Measurements from ENCODE around the gene ZSCAN20.

Gene ZSCAN20

DNA sequence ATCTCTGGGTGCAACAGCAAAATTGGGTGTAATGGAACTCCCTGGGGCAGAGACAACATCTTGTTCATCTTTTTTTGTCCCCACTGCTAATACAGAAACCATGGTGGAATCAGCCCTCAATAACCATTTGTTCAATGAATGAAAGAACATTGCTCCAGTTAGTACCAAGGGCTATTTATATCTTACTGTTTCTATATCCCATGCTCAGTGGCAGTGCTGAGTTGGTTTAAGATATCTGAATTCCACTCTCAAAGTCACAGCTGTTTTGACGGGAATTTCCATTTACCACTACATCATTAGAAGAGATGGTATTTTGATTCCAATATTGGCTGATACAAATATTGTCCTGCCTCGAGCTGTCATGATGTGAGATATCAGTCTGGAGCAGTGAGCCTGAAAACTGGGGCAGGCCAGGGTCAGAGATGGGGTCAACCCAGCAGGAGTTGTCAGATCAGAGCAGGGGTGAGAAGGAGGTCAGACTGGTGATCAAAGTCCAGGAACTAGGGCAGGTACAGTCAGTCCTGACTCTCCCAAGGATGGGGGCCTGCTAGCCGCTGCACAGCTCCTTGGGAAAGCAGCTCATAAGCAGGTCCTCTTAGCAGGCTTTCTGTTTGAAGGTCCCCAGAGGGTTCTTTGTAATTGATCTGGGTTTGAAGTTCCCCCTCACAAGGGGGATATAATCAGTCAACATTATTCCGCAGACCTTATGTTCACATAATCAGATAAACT is 35.7 kb upstream of the ZSCAN20 start:
- Histone ChIP-seq H3K9me2 (replicated peaks; ENCODE audit: low read depth, low read length) (no peaks in the 10 kb centered on the region), H3K27me3 (ENCODE audit: insufficient read depth, low read length, poor library complexity, severe bottlenecking) (no peaks in the 10 kb centered on the region), H3K9me3 (ENCODE audit: insufficient read depth, low read depth, low read length) (no peaks in the 10 kb centered on the region), H3F3A (ENCODE audit: low read depth) (no peaks in the 10 kb centered on the region), H4K20me1 (ENCODE audit: insufficient read depth, low read length, poor library complexity, severe bottlenecking) (no peaks in the 10 kb centered on the region), H3K36me3 (ENCODE audit: insufficient read depth, low read length) (no peaks in the 10 kb centered on the region), H3K79me2 (ENCODE audit: insufficient read depth, low read length) (no peaks in the 10 kb centered on the region), H2AFZ (ENCODE audit: low read length) (no peak overlapping the region), H3K4me2 (ENCODE audit: low read depth, low read length, poor library complexity, severe bottlenecking) (no peak overlapping the region), H3K9ac (ENCODE audit: low read depth, low read length, poor library complexity, severe bottlenecking) (no peak overlapping the region), H3K4me3 (ENCODE audit: low read length, poor library complexity, severe bottlenecking) (no peak overlapping the region), H3K4me1 (ENCODE audit: insufficient read depth, low read length, poor library complexity, severe bottlenecking) (no peaks in the 10 kb centered on the region)
- TF ChIP-seq, protein P1, sequence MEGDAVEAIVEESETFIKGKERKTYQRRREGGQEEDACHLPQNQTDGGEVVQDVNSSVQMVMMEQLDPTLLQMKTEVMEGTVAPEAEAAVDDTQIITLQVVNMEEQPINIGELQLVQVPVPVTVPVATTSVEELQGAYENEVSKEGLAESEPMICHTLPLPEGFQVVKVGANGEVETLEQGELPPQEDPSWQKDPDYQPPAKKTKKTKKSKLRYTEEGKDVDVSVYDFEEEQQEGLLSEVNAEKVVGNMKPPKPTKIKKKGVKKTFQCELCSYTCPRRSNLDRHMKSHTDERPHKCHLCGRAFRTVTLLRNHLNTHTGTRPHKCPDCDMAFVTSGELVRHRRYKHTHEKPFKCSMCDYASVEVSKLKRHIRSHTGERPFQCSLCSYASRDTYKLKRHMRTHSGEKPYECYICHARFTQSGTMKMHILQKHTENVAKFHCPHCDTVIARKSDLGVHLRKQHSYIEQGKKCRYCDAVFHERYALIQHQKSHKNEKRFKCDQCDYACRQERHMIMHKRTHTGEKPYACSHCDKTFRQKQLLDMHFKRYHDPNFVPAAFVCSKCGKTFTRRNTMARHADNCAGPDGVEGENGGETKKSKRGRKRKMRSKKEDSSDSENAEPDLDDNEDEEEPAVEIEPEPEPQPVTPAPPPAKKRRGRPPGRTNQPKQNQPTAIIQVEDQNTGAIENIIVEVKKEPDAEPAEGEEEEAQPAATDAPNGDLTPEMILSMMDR (conservative IDR thresholded peaks at IDR 0.05; ENCODE audit: low read length), result no peak
- TF ChIP-seq EZH2phosphoT487 (IDR thresholded peaks at IDR 0.05; ENCODE audit: borderline replicate concordance), result no peak

DNA sequence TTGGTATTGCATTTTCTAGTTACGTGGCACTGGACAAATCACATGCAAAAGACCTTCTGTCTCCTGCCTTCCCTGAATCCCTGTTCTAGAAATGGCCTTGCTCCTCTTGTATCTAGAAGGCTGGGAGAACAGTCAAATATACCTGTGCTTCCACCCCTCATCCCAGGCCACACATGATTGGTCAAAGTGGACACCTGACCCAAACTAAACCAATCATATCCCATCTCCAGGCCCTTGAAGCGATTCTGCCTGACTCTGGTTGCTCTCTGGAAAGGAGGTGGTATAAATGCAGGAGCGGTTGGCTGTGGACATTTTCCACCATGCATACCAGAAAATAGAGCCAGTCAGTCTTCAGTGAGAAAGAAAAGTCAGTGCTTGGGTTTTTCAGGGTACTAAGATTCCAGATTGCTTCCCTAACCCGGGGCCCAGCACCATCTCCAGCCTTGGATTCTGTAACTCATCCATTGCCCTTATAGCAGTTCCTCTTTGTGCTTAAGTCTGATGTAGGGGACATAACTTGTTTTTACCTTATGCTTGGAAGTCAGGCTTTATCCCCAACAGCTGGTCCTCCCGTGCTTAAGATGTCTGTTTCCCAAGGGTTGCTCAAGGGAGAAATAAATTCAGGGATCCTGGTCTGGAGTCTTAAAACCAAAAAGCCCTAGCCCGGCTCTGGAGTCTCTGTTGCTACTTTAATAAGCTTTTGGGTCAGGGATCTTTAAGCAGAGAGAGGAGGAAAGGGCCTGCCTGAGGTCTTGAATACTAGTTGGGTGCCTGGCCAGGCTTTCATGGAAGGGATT is 33.9 kb upstream of the ZSCAN20 start:
- Histone ChIP-seq H3K36me3 (ENCODE audit: insufficient read depth, low read length) (no peaks in the 10 kb centered on the region), H4K20me1 (ENCODE audit: insufficient read depth, low read length, poor library complexity, severe bottlenecking) (no peaks in the 10 kb centered on the region), H3K9me2 (replicated peaks; ENCODE audit: low read depth, low read length) (no peaks in the 10 kb centered on the region), H3K4me3 (ENCODE audit: low read length, poor library complexity, severe bottlenecking) (no peak overlapping the region), H2AFZ (ENCODE audit: low read length) (no peak overlapping the region), H3K9me3 (ENCODE audit: insufficient read depth, low read depth, low read length) (no peaks in the 10 kb centered on the region), H3K27me3 (ENCODE audit: insufficient read depth, low read length, poor library complexity, severe bottlenecking) (no peaks in the 10 kb centered on the region), H3K4me1 (ENCODE audit: insufficient read depth, low read length, poor library complexity, severe bottlenecking) (no peaks in the 10 kb centered on the region), H3K4me2 (ENCODE audit: low read depth, low read length, poor library complexity, severe bottlenecking) (no peak overlapping the region), H3K79me2 (ENCODE audit: insufficient read depth, low read length) (no peaks in the 10 kb centered on the region), H3K9ac (ENCODE audit: low read depth, low read length, poor library complexity, severe bottlenecking) (no peak overlapping the region), H3F3A (ENCODE audit: low read depth) (no peaks in the 10 kb centered on the region)
- TF ChIP-seq, protein P1 (conservative IDR thresholded peaks at IDR 0.05; ENCODE audit: low read length), result no peak
- TF ChIP-seq EZH2phosphoT487 (IDR thresholded peaks at IDR 0.05; ENCODE audit: borderline replicate concordance), result no peak

DNA sequence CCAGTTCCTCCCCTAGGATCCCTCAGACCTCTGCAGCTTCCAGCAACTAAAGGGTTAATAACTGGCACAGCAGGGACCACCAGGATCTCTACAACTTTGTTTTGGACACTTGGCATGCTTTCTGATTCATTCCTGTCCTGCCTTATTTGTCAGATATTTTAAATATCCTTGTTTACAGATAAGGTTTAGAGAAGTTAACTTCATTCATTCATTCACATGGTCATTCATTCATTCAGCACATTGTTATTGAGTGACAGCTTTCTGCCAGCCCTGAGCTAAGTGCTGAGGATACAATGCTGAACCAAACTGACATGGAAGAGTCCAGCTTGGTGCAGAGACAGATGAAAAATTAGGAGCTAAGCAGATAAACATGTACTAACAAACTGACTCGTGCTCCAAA is 32.8 kb upstream of the ZSCAN20 start:
- H4K20me1 ChIP-seq (ENCODE audit: insufficient read depth, low read length, poor library complexity, severe bottlenecking), result no peaks in the 10 kb centered on the region
- no peaks in the 10 kb centered on the region for H3K79me2 ChIP-seq (ENCODE audit: insufficient read depth, low read length)
- H3F3A ChIP-seq (ENCODE audit: low read depth), result no peaks in the 10 kb centered on the region
- H3K9me3 ChIP-seq (ENCODE audit: insufficient read depth, low read depth, low read length), result no peaks in the 10 kb centered on the region
- H3K4me2 ChIP-seq (ENCODE audit: low read depth, low read length, poor library complexity, severe bottlenecking), result no peak overlapping the region
- TF ChIP-seq, protein P1 (conservative IDR thresholded peaks at IDR 0.05; ENCODE audit: low read length), result no peak
- no peak for TF ChIP-seq EZH2phosphoT487 (IDR thresholded peaks at IDR 0.05; ENCODE audit: borderline replicate concordance)
- no peaks in the 10 kb centered on the region for H3K9me2 ChIP-seq (replicated peaks; ENCODE audit: low read depth, low read length)
- no peaks in the 10 kb centered on the region for H3K27me3 ChIP-seq (ENCODE audit: insufficient read depth, low read length, poor library complexity, severe bottlenecking)
- H3K36me3 ChIP-seq (ENCODE audit: insufficient read depth, low read length), result no peaks in the 10 kb centered on the region
- H3K4me3 ChIP-seq (ENCODE audit: low read length, poor library complexity, severe bottlenecking), result no peak overlapping the region
- H2AFZ ChIP-seq (ENCODE audit: low read length), result no peak overlapping the region
- no peaks in the 10 kb centered on the region for H3K4me1 ChIP-seq (ENCODE audit: insufficient read depth, low read length, poor library complexity, severe bottlenecking)
- H3K9ac ChIP-seq (ENCODE audit: low read depth, low read length, poor library complexity, severe bottlenecking), result no peak overlapping the region

Data from Loucy (cell line).